ENCODE measurements around the gene OR52I2.

- TF ChIP-seq CTCF (IDR thresholded peaks at IDR 0.05) (no peak), TCF7L2 (IDR thresholded peaks at IDR 0.05; ENCODE audit: low read depth, low read length) (no peak), POLR2AphosphoS5 (IDR thresholded peaks at IDR 0.05; ENCODE audit: low read depth, low read length) (no peak), SIN3A (IDR thresholded peaks at IDR 0.05; ENCODE audit: borderline replicate concordance, insufficient read depth, low read depth, low read length) (no peak)
Measured at GRCh38 chr11:4580124-4580523, 1.4 kb upstream of the OR52I2 start.

All from Panc1 (cell line).